Activated naive CD4-positive, alpha-beta T cell treated with Interleukin-2 at 50 U/mL for 16 hours (primary cell): ENCODE results near the gene IPPK.
"Not testable (repeated sequence)": the region's sequence is repeated elsewhere in the genome, so short reads cannot be mapped to it uniquely, and the experiment has no call there.

Source experiments
- DNase-seq: peaks from one replicate; pipeline ENCODE4 v3.0.0-alpha.2; 2020

IPPK gene

GRCh38 chr9:92589923-92590322 is 80.0 kb downstream of the IPPK start:
- no peak for DNase-seq

GRCh38 chr9:92576175-92576574 is 93.8 kb downstream of the IPPK start:
- no peak for DNase-seq

DNA sequence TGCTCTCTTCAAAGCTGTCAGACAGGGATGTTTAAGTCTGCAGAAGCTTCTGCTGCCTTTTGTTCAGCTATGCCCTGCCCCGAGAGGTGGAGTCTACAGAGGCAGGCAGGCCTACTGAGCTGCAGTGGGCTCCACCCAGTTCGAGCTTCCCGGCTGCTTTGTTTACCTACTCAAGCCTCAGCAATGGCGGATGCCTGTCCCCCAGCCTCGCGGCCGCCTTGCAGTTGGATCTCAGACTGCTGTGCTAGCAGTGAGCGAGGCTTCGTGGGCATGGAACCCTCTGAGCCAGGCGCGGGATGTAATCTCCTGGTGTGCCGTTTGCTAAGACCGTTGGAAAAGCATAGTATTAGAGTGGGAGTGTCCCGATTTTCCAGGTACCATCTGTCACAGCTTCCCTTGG is 96.3 kb downstream of the IPPK start:
- not testable (repeated sequence) for DNase-seq

DNA sequence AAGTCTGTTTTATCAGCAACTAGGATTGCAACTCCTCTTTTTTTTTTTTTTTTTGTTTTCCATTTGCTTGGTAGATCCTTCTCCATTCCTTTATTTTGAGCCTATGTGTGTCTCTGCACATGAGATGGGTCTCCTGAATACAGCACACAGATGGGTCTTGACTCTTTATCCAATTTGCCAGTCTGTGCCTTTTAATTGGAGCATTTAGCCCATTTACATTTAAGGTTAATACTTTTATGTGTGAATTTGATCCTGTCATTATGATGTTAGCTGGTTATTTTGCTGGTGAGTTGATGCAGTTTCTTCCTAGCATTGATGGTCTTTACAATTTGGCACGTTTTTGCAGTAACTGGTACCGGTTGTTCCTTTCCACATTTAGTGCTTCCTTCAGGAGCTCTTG is 98.1 kb downstream of the IPPK start:
- DNase-seq = not testable (repeated sequence)

DNA sequence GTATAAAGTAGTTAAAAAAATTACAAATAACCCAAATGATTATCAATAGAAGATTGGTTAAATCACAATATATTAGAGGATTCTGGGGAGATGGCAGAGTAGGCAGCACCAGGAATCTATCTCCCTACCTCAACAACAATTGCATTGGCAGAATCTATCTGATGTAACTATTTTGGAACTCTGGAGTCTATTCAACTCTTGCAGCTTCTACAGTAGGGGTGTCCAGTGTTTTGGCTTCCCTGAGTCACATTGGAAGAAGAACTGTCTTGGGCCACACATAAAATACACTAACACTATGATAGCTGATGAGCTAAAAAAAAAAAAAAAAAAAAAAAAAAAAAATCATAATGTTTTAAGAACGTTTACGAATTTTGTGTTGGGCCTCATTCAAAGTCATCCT is 104.9 kb downstream of the IPPK start:
- no peak for DNase-seq

DNA sequence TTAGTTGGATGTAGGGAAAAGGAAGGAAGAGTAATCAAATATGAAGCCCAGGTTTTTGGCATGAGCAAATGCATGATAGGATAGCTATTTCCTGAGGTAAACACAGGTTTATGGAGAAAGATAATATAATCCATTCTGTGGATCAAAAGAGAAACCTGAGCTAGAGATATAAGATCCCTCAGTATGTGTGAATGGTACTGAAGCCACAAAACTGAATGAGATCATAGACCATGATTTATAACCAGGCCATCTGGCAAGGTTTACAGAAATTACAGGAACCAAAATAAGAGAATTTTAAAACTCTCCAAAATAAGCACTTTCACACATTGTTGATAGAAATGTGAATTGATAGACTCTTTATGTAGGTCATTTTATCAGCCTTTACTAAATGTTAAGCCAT is 105.4 kb downstream of the IPPK start:
- no peak for DNase-seq
